Cardiac septum (tissue), 1 donor: ENCODE data around the gene SNX3. TPM values are rescaled to one million over a fixed set of nuclear protein-coding genes. Genes with fewer than 3 reads are reported as not detected.
"Not testable (repeated sequence)": the region's sequence is repeated elsewhere in the genome, so short reads cannot be mapped to it uniquely, and the experiment has no call there.

Source experiments
- DNase-seq: peaks from one replicate; pipeline ENCODE4 v3.0.0-alpha.2; 2020; ENCODE audit warnings: low spot score
- intact Hi-C: fragments of 100-400 bp; cut with DNase I; formaldehyde crosslinking; loops from one replicate; pipeline ENCODE4 v1.14.0; 2022
- long read RNA-seq: library from polyadenylated mRNA; unstranded; transcript quantifications from one replicate; pipeline ENCODE4 v2.0.0, GENCODE V29; 2021
- total RNA-seq: library from RNA; stranded (reverse); fragmentation: NEBNext Ultra II Directional; extraction: Animal tissue kit (Norgen Biotek cat#: 25700); gene quantifications from one replicate; pipeline ENCODE4 v1.2.1, GENCODE V29; 2021
- donor health status: DM: no; HTN: no; CAD: no.

SNX3 gene
- 220 TPM for total RNA-seq
- long read RNA-seq, transcript SNX3-202 (4 exons, 890 nt): minor isoform, 17 of 483 reads
- long read RNA-seq, transcript SNX3-201 (4 exons, 1,755 nt): major isoform, 450 of 483 reads
- long read RNA-seq, partial matches to known transcripts: 8 of 483 reads
- long read RNA-seq, other reads (novel, unspliced or antisense): 6 of 483 reads

- DNase-seq: peak; percentile 97
- intact Hi-C loops: loop anchor here (1.0 to 2.0 kb wide), 2 partner anchors 34 to 187 kb away; partner anchors contain the start of genes AFG1L and OSTM1
These were observed at the start of gene SNX3 for GRCh38 chr6:108260809-108261569. Gene SNX3, minus strand, starts transcription at chr6:108261040. Its CDS starts 119 bp downstream, at chr6:108260921.

- intact Hi-C loops: no loop called here
- no peak for DNase-seq
These were observed 49.0 kb upstream of the SNX3 start for GRCh38 chr6:108309844-108310243.

DNA sequence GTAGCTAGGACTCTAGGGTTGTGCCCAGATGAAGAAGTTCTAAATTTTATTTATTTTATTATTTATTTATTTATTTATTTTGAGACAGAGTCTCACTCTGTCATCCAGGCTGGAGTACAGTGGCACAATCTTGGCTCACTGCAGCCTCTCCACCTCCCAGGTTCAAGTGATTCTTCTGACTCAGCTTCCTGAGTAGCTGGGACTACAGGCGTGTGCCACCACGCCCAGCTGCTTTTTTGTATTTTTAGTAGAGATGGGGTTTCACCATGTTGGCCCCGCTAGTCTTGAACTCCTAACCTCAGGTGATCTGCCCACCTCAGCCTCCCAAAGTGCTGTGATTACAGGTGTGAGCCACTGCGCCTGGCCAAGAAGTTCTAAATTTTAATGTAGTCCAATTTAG lies 47.8 kb upstream of the SNX3 start:
- DNase-seq, intact Hi-C loops: not testable (repeated sequence)

DNA sequence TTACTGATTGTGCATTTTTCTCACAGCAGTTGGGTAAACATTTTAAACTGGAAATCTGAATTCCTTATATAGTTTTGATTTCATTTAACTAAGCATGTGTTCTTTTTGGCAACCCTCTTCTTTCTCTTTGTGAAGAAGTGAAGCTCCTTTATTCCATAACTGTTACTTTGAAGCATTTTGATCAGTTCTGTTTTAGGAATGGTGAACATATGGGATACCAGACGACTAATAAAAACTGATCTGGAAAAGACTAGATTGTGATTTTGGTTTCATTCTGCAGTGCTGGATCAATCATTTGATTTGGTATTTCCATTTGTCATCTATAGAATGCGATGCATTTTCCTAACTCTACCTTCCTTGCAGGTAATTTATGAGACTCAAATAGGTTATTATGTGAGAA lies 43.8 kb upstream of the SNX3 start:
- intact Hi-C loops: no loop called here
- DNase-seq: no peak

DNA sequence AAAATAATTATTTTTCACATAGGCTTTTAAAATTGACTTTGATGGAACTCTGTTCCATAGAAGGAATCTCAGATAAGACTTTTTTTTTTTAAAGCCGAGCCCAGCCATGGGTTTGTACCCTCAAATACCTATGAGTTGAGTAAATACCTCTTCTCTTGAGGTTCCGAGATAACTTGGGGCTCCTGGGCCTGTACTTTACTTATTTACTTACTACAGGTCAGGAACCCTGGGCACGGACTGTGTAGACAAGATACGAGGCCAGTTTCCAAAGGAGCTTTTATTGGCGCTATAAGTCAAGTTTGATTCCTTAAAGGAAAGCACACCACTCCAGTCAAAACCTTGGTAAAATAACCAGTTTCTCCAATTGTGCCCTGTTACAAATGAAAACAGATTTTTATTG lies 41.5 kb upstream of the SNX3 start:
- intact Hi-C loops: no loop called here
- no peak for DNase-seq

- DNase-seq: no peak
- intact Hi-C loops: loop anchor here (2.0 kb wide), 1 partner anchor 35 kb away; the partner anchor contains the start of gene SNX3
These were observed 34.8 kb upstream of the SNX3 start for GRCh38 chr6:108295676-108296075.

GRCh38 chr6:108294727-108295625 lies 34.1 kb upstream of the SNX3 start, which contains the start of gene AFG1L:
Gene AFG1L, plus strand, starts transcription at chr6:108295054. Its CDS starts 26 bp downstream, at chr6:108295080.
- DNase-seq: peak; percentile 98
- intact Hi-C loops: loop anchor here (2.0 kb wide), 1 partner anchor 34 kb away; the partner anchor contains the start of gene SNX3

- DNase-seq: no peak
- intact Hi-C loops: loop anchor here (2.0 kb wide), 1 partner anchor 34 kb away; the partner anchor contains the start of gene SNX3
These were observed 33.5 kb upstream of the SNX3 start for GRCh38 chr6:108294297-108294726.

- intact Hi-C loops: loop anchor here (2.0 kb wide), 1 partner anchor 33 kb away; the partner anchor contains the start of gene SNX3
- DNase-seq: no peak
These were observed 32.9 kb upstream of the SNX3 start for GRCh38 chr6:108293527-108294296.

GRCh38 chr6:108292561-108292960 lies 31.7 kb upstream of the SNX3 start:
- DNase-seq, intact Hi-C loops: not testable (repeated sequence)

GRCh38 chr6:108291091-108291490 lies 30.3 kb upstream of the SNX3 start:
- DNase-seq: no peak
- intact Hi-C loops: no loop called here

GRCh38 chr6:108288742-108289141 lies 27.9 kb upstream of the SNX3 start:
- intact Hi-C loops: no loop called here
- DNase-seq: no peak

DNA sequence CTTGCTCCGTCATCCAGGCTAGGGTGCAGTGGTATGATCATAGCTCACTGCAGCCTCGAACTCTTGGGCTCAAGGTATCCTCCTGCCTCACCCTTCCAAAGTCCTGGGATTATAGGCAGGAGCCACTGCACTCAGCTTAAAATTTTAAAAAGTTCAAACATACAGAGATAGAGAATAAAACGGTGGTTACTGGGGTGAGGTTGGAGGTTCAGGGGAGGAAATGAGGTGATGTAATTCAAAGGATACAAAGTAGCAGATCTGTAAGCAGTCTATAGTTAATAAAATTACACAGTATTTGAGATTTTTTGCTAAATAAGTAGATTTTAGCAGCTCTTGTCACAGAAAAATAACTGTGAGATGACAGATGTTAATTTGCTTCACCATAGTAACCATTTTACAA lies 26.5 kb upstream of the SNX3 start:
- intact Hi-C loops: no loop called here
- DNase-seq: no peak

- intact Hi-C loops: no loop called here
- no peak for DNase-seq
These were observed 25.5 kb upstream of the SNX3 start for GRCh38 chr6:108286366-108286765.

GRCh38 chr6:108285381-108285780 lies 24.5 kb upstream of the SNX3 start:
- intact Hi-C loops: no loop called here
- no peak for DNase-seq

- intact Hi-C loops: no loop called here
- DNase-seq: no peak
These were observed 17.0 kb upstream of the SNX3 start for GRCh38 chr6:108277831-108278230.

GRCh38 chr6:108277295-108277694 lies 16.5 kb upstream of the SNX3 start:
- intact Hi-C loops: no loop called here
- DNase-seq: no peak

DNA sequence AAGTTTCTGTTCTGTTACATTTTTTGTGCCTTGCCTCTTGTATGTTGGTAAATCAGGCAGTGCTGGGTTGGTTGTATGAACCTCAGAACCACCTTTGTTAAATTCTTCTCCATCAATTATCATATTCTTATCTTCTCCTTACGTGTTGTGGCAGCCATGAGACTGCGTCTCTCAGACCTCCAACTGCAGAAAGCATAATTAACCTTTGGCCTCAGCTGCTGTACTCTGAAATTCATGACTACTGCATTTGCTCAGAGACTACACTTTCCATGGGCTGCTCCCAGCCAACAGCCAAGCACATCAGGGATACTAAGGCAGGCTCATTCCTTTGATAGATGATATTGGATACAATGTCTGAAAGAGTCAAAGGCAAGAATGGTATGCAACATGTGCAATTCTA lies 15.1 kb upstream of the SNX3 start:
- DNase-seq: no peak
- intact Hi-C loops: no loop called here

- intact Hi-C loops: no loop called here
- no peak for DNase-seq
These were observed 13.7 kb upstream of the SNX3 start for GRCh38 chr6:108274546-108274945.
